Left ventricle myocardium inferior (tissue), 1 donor: Measurements from ENCODE around the gene SRP19. TPM values are rescaled to one million over a fixed set of nuclear protein-coding genes. Genes with fewer than 3 reads are reported as not detected.

Experiments
- DNase-seq: peaks from one replicate; pipeline ENCODE4 v3.0.0-alpha.2; 2020
- H3K27ac ChIP-seq: fragments of 200-600 bp; replicated peaks from 2 replicates; pipeline ENCODE4 v1.8.0; 2021
- H3K27me3 ChIP-seq: fragments of 200-600 bp; 2 replicates; pipeline ENCODE4 v1.8.0; 2021; ENCODE audit warnings: low read depth
- H3K36me3 ChIP-seq: fragments of 200-600 bp; 2 replicates; pipeline ENCODE4 v1.8.0; 2021
- H3K4me1 ChIP-seq: fragments of 200-600 bp; 2 replicates; pipeline ENCODE4 v1.8.0; 2021
- H3K4me3 ChIP-seq: fragments of 200-600 bp; 2 replicates; pipeline ENCODE4 v1.8.0; 2021; ENCODE audit warnings: mild to moderate bottlenecking, moderate library complexity
- H3K9me3 ChIP-seq: fragments of 200-600 bp; replicated peaks from 2 replicates; pipeline ENCODE4 v1.8.0; 2021
- intact Hi-C: fragments of 100-400 bp; cut with micrococcal nuclease; formaldehyde crosslinking; loops from one replicate; pipeline ENCODE4 v1.11.0; 2022
- total RNA-seq: library from RNA; stranded (reverse); fragmentation: NEBNext Ultra II Directional; extraction: Animal tissue kit (Norgen Biotek cat#: 25700); gene quantifications from one replicate; pipeline ENCODE4 v1.2.1, GENCODE V29; 2021
- TF ChIP-seq, protein P1 (sequence below): fragments of 200-600 bp; IDR thresholded peaks from 2 replicates; pipeline ENCODE4 v1.8.0; 2021; ENCODE audit warnings: antibody characterized with exemption, mild to moderate bottlenecking, borderline replicate concordance
- donor health status: DM: no; HTN: yes; CAD: no; lungs with severe emphysema.

SRP19 gene
- total RNA-seq, 1 donor from 2014 or later = 31.6 TPM

- Histone ChIP-seq H3K36me3 (peaks cover 24% of the 10 kb centered on the region), H3K9me3 (no peaks in the 10 kb centered on the region), H3K4me1 (peaks cover 98% of the 10 kb centered on the region), H3K27ac (peak overlapping the region; percentile 47), H3K27me3 (no peaks in the 10 kb centered on the region), H3K4me3 (peak overlapping the region; percentile 7)
- no peak for DNase-seq
- TF ChIP-seq, protein P1, sequence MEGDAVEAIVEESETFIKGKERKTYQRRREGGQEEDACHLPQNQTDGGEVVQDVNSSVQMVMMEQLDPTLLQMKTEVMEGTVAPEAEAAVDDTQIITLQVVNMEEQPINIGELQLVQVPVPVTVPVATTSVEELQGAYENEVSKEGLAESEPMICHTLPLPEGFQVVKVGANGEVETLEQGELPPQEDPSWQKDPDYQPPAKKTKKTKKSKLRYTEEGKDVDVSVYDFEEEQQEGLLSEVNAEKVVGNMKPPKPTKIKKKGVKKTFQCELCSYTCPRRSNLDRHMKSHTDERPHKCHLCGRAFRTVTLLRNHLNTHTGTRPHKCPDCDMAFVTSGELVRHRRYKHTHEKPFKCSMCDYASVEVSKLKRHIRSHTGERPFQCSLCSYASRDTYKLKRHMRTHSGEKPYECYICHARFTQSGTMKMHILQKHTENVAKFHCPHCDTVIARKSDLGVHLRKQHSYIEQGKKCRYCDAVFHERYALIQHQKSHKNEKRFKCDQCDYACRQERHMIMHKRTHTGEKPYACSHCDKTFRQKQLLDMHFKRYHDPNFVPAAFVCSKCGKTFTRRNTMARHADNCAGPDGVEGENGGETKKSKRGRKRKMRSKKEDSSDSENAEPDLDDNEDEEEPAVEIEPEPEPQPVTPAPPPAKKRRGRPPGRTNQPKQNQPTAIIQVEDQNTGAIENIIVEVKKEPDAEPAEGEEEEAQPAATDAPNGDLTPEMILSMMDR = no peak
- intact Hi-C loops = loop anchor here (10.0 kb wide), 1 partner anchor 53 kb away; the partner anchor contains the start of gene SRP19
These were observed 57.0 kb downstream of the SRP19 start for GRCh38 chr5:112918136-112918535.

- Histone ChIP-seq H3K4me1 (peaks cover 94% of the 10 kb centered on the region), H3K9me3 (no peaks in the 10 kb centered on the region), H3K27me3 (no peaks in the 10 kb centered on the region), H3K4me3 (peak overlapping the region; percentile 7), H3K36me3 (peaks cover 24% of the 10 kb centered on the region), H3K27ac (peak overlapping the region; percentile 47)
- intact Hi-C loops = loop anchor here (10.0 kb wide), 1 partner anchor 54 kb away; the partner anchor contains the start of gene SRP19
- DNase-seq = no peak
- TF ChIP-seq, protein P1 = no peak
These were observed 57.6 kb downstream of the SRP19 start for GRCh38 chr5:112918679-112919078.

Other genes with a start within 250 kb of the SRP19 start
- gene APC, start 123.4 kb upstream of the SRP19 start, total RNA-seq = 33.4 TPM
- 137 TPM for gene REEP5, start 60.9 kb downstream of the SRP19 start, total RNA-seq
- 19.2 TPM for gene DCP2, start 115.5 kb downstream of the SRP19 start, total RNA-seq